Measurements from ENCODE around the gene MTURN. TPM values are rescaled to one million over a fixed set of nuclear protein-coding genes. Genes with fewer than 3 reads are reported as not detected.

Gene MTURN
- total RNA-seq, 1 experiment from 2014 or later, result 7.5 TPM

DNA sequence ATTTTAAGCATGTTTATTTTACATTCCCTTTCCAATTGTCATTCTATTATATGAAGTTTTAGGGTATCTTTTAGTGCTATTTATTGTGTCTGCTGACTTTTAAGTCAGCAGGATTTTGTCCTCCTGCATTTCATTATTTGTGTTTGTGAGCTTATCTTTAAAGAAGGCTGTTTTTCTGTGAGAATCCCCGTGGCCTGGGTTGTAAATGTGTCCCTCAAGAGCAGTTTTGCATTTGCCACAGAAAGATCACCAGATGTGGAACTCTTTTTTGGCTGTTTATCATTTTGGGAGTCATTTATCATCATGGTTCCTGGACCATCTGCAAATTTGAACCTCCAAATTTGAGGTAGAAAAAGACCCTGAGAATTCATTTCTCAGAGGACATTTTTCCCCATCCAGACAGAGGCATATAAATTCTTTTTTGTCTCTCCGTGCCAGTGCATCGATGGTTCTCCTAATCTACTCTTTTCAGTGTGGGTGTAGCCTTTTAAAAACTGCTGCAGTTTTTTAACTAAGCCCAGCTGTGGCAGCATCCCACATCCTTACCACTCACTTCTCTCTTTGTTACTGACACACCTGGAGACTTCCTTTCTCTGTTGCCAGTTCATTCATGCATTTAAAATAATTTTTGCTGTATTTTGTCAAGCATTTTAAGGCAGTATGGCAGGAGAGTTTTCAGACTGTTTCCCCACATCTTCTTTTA, 20.1 kb upstream of the MTURN start:
- DNase-seq (ENCODE audit: unreplicated experiment), result no peak
- ChIA-PET CTCF (interaction anchor here (0.6 to 1.0 kb wide), 3 partner anchors 10 to 1025 kb away, joined by 3 read pairs; no protein-coding TSS in a partner anchor), POLR2A (no interaction called here)
- Mint-ChIP-seq H3K27ac (ENCODE audit: low read depth, unreplicated experiment) (no peak overlapping the region), H3K4me1 (ENCODE audit: insufficient read depth, unreplicated experiment) (no peaks in the 10 kb centered on the region), H3K9me3 (ENCODE audit: unreplicated experiment) (peaks cover 18% of the 10 kb centered on the region), H3K27me3 (ENCODE audit: insufficient read depth, unreplicated experiment) (no peaks in the 10 kb centered on the region), H3K4me3 (ENCODE audit: unreplicated experiment) (no peak overlapping the region), H3K36me3 (ENCODE audit: insufficient read depth, unreplicated experiment) (no peaks in the 10 kb centered on the region)
- intact Hi-C loops (cut with micrococcal nuclease), result no loop called here
- BruUV-seq (replicated peaks), result no TSS peak
- TF ChIP-seq, protein P1, sequence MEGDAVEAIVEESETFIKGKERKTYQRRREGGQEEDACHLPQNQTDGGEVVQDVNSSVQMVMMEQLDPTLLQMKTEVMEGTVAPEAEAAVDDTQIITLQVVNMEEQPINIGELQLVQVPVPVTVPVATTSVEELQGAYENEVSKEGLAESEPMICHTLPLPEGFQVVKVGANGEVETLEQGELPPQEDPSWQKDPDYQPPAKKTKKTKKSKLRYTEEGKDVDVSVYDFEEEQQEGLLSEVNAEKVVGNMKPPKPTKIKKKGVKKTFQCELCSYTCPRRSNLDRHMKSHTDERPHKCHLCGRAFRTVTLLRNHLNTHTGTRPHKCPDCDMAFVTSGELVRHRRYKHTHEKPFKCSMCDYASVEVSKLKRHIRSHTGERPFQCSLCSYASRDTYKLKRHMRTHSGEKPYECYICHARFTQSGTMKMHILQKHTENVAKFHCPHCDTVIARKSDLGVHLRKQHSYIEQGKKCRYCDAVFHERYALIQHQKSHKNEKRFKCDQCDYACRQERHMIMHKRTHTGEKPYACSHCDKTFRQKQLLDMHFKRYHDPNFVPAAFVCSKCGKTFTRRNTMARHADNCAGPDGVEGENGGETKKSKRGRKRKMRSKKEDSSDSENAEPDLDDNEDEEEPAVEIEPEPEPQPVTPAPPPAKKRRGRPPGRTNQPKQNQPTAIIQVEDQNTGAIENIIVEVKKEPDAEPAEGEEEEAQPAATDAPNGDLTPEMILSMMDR (IDR thresholded peaks at IDR 0.05; ENCODE audit: unreplicated experiment), result no peak

- no peaks in the 10 kb centered on the region for H3K27me3 Mint-ChIP-seq (ENCODE audit: insufficient read depth, unreplicated experiment)
- intact Hi-C loops (cut with micrococcal nuclease), result no loop called here
- H3K4me3 Mint-ChIP-seq (ENCODE audit: unreplicated experiment), result no peak overlapping the region
- CTCF ChIA-PET, result no interaction called here
- H3K36me3 Mint-ChIP-seq (ENCODE audit: insufficient read depth, unreplicated experiment), result no peaks in the 10 kb centered on the region
- POLR2A ChIA-PET, result no interaction called here
- no peaks in the 10 kb centered on the region for H3K4me1 Mint-ChIP-seq (ENCODE audit: insufficient read depth, unreplicated experiment)
- no peak overlapping the region for H3K27ac Mint-ChIP-seq (ENCODE audit: low read depth, unreplicated experiment)
- no TSS peak for BruUV-seq (replicated peaks)
- no peak for DNase-seq (ENCODE audit: unreplicated experiment)
- H3K9me3 Mint-ChIP-seq (ENCODE audit: unreplicated experiment), result peaks cover 18% of the 10 kb centered on the region
- TF ChIP-seq, protein P1 (IDR thresholded peaks at IDR 0.05; ENCODE audit: unreplicated experiment), result no peak
Observed at GRCh38 chr7:30115709-30116297, 19.0 kb upstream of the MTURN start.

DNA sequence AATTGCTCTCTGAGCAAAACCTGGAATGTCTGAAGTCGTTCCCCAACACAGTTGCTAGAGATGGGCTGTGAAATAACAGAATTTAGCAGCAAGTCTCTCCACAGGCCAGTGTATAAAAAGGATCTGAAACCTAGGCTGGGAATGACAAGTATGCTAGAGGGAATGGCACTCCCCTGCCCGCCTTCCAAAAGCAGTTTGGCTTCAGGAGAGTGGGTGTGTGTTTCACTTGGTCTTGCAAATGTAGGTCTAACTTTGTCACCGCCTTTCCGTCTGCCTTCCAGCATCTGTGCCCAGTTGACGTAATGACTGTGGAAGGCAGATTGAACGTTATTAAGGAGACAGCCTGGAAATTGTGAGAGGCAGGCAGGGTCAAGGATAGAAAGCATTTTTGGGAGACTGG, 18.0 kb upstream of the MTURN start:
- H3K36me3 Mint-ChIP-seq (ENCODE audit: insufficient read depth, unreplicated experiment), result no peaks in the 10 kb centered on the region
- TF ChIP-seq, protein P1 (IDR thresholded peaks at IDR 0.05; ENCODE audit: unreplicated experiment), result no peak
- no peaks in the 10 kb centered on the region for H3K4me1 Mint-ChIP-seq (ENCODE audit: insufficient read depth, unreplicated experiment)
- intact Hi-C loops (cut with micrococcal nuclease), result no loop called here
- POLR2A ChIA-PET, result no interaction called here
- H3K9me3 Mint-ChIP-seq (ENCODE audit: unreplicated experiment), result peaks cover 18% of the 10 kb centered on the region
- no peak overlapping the region for H3K4me3 Mint-ChIP-seq (ENCODE audit: unreplicated experiment)
- DNase-seq (ENCODE audit: unreplicated experiment), result no peak
- no TSS peak for BruUV-seq (replicated peaks)
- no peaks in the 10 kb centered on the region for H3K27me3 Mint-ChIP-seq (ENCODE audit: insufficient read depth, unreplicated experiment)
- CTCF ChIA-PET, result interaction anchor here (0.9 kb wide), 1 partner anchor 159 kb away, joined by 6 read pairs; no protein-coding TSS in a partner anchor
- H3K27ac Mint-ChIP-seq (ENCODE audit: low read depth, unreplicated experiment), result no peak overlapping the region

GRCh38 chr7:30117896-30118295, 16.9 kb upstream of the MTURN start:
- intact Hi-C loops (cut with micrococcal nuclease), result no loop called here
- TF ChIP-seq, protein P1 (IDR thresholded peaks at IDR 0.05; ENCODE audit: unreplicated experiment), result no peak
- DNase-seq (ENCODE audit: unreplicated experiment), result no peak
- Mint-ChIP-seq H3K9me3 (ENCODE audit: unreplicated experiment) (peaks cover 14% of the 10 kb centered on the region), H3K27ac (ENCODE audit: low read depth, unreplicated experiment) (no peak overlapping the region), H3K4me1 (ENCODE audit: insufficient read depth, unreplicated experiment) (no peaks in the 10 kb centered on the region), H3K4me3 (ENCODE audit: unreplicated experiment) (no peak overlapping the region), H3K27me3 (ENCODE audit: insufficient read depth, unreplicated experiment) (no peaks in the 10 kb centered on the region), H3K36me3 (ENCODE audit: insufficient read depth, unreplicated experiment) (no peaks in the 10 kb centered on the region)
- CTCF ChIA-PET, result interaction anchor here (0.9 kb wide), 1 partner anchor 158 kb away, joined by 6 read pairs; no protein-coding TSS in a partner anchor
- BruUV-seq (replicated peaks), result no TSS peak
- POLR2A ChIA-PET, result no interaction called here
